ENCODE results near the gene TMEM271.
A peak's percentile ranks its signal among the peaks of the same experiment; 100 is the strongest.

The TMEM271 gene

GRCh38 chr4:605702-606425 lies 29.8 kb upstream of the TMEM271 start:
- ATAC-seq, result no peak

GRCh38 chr4:604131-604530 lies 28.0 kb upstream of the TMEM271 start:
- no peak for ATAC-seq
- TF ChIP-seq ZNF565 (CRISPR knock-in tag; conservative IDR thresholded peaks at IDR 0.05; ENCODE audit: low read depth), result no peak
- no peak for TF ChIP-seq TSHZ2 (CRISPR knock-in tag; IDR thresholded peaks at IDR 0.05)
- TF ChIP-seq ZFP30 (CRISPR knock-in tag; IDR thresholded peaks at IDR 0.05), result no peak
- no peak for TF ChIP-seq RARB (CRISPR knock-in tag; IDR thresholded peaks at IDR 0.05)
- TF ChIP-seq PPARA (CRISPR knock-in tag; IDR thresholded peaks at IDR 0.05; ENCODE audit: borderline replicate concordance), result no peak
- TF ChIP-seq BACH2 (CRISPR knock-in tag; IDR thresholded peaks at IDR 0.05; ENCODE audit: borderline replicate concordance), result no peak
- TF ChIP-seq ESRRG (CRISPR knock-in tag; IDR thresholded peaks at IDR 0.05), result no peak
- TF ChIP-seq PATZ1 (CRISPR knock-in tag; IDR thresholded peaks at IDR 0.05; ENCODE audit: borderline replicate concordance), result no peak
- no peak for TF ChIP-seq TOX (CRISPR knock-in tag; IDR thresholded peaks at IDR 0.05; ENCODE audit: borderline replicate concordance)
- no peak for TF ChIP-seq CSDC2 (CRISPR knock-in tag; IDR thresholded peaks at IDR 0.05)
- TF ChIP-seq ZNF8 (CRISPR knock-in tag; IDR thresholded peaks at IDR 0.05), result no peak
- no peak for TF ChIP-seq POU6F1 (CRISPR knock-in tag; IDR thresholded peaks at IDR 0.05; ENCODE audit: borderline replicate concordance, low read depth)
- TF ChIP-seq ISL1 (CRISPR knock-in tag; IDR thresholded peaks at IDR 0.05), result no peak
- TF ChIP-seq TCF4 (CRISPR knock-in tag; IDR thresholded peaks at IDR 0.05; ENCODE audit: borderline replicate concordance), result no peak
- TF ChIP-seq GLIS3 (CRISPR knock-in tag; IDR thresholded peaks at IDR 0.05), result no peak
- TF ChIP-seq ZC3H10 (CRISPR knock-in tag; IDR thresholded peaks at IDR 0.05), result no peak
- TF ChIP-seq ZNF70 (CRISPR knock-in tag; IDR thresholded peaks at IDR 0.05), result no peak

More at GRCh38 chr4:605702-606425, 29.8 kb upstream of the TMEM271 start:
- TF ChIP-seq TCF4 (CRISPR knock-in tag; IDR thresholded peaks at IDR 0.05; ENCODE audit: borderline replicate concordance) (no peak), PPARA (CRISPR knock-in tag; IDR thresholded peaks at IDR 0.05; ENCODE audit: borderline replicate concordance) (no peak)

- peak; percentile 95 for ATAC-seq
- TF ChIP-seq ISL1 (CRISPR knock-in tag; IDR thresholded peaks at IDR 0.05) (no peak), ZNF70 (CRISPR knock-in tag; IDR thresholded peaks at IDR 0.05) (no peak), CREB5 (CRISPR knock-in tag; IDR thresholded peaks at IDR 0.05; ENCODE audit: low read depth) (no peak), BACH2 (CRISPR knock-in tag; IDR thresholded peaks at IDR 0.05; ENCODE audit: borderline replicate concordance) (no peak), GLIS3 (CRISPR knock-in tag; IDR thresholded peaks at IDR 0.05) (no peak), ZFP30 (CRISPR knock-in tag; IDR thresholded peaks at IDR 0.05) (no peak), ZNF8 (CRISPR knock-in tag; IDR thresholded peaks at IDR 0.05) (no peak), ZNF565 (CRISPR knock-in tag; conservative IDR thresholded peaks at IDR 0.05; ENCODE audit: low read depth) (no peak), TSHZ2 (CRISPR knock-in tag; IDR thresholded peaks at IDR 0.05) (no peak), ESRRG (CRISPR knock-in tag; IDR thresholded peaks at IDR 0.05) (no peak), PATZ1 (CRISPR knock-in tag; IDR thresholded peaks at IDR 0.05; ENCODE audit: borderline replicate concordance) (no peak)
Measured at GRCh38 chr4:602559-602942, 26.5 kb upstream of the TMEM271 start.

Data from SK-N-SH treated with all-trans-retinoic acid at 6 μM for 48 hours (cell line).